CD14-positive monocyte (primary cell): ENCODE data around the gene IL5RA. TPM values are rescaled to one million over a fixed set of nuclear protein-coding genes. Genes with fewer than 3 reads are reported as not detected.

Source experiments
- DNase-seq, 3 donors: peaks; one replicate each; pipeline ENCODE4 v3.0.0-alpha.2; 2011 to 2022
- H2AFZ ChIP-seq: 2 replicates; pipeline ENCODE4 v1.6.0; 2012; ENCODE audit warnings: mild to moderate bottlenecking, low read depth, low read length, inconsistent platforms; ENCODE audit not compliant: insufficient read depth, poor library complexity, severe bottlenecking
- H3K27ac ChIP-seq, 2 donors: 1 replicate in 1 of 2; 2 replicates in 1 of 2; pipeline ENCODE4 v1.5.1; 2012 to 2013; ENCODE audit warnings: low read length in 2 of 2, control low read depth in 1 of 2, inconsistent platforms in 1 of 2, low read depth in 1 of 2, mild to moderate bottlenecking in 1 of 2
- H3K27me3 ChIP-seq, 2 donors: one replicate each; pipeline versions ENCODE4 v1.6.0 to v1.6.1; 2011 to 2013; ENCODE audit warnings: low read length in 2 of 2; ENCODE audit not compliant: control insufficient read depth in 2 of 2, insufficient read depth in 2 of 2
- H3K36me3 ChIP-seq, 2 donors: replicated peaks in 1 of 2; 1 replicate in 1 of 2; 2 replicates in 1 of 2; pipeline versions ENCODE4 v1.5.1 to v1.6.1; 2012 to 2013; ENCODE audit warnings: low read length in 2 of 2, control low read depth in 1 of 2, inconsistent platforms in 1 of 2, mild to moderate bottlenecking in 1 of 2; ENCODE audit not compliant: insufficient read depth in 2 of 2, control insufficient read depth in 1 of 2
- H3K4me1 ChIP-seq, 2 donors: 1 replicate in 1 of 2; 2 replicates in 1 of 2; pipeline versions ENCODE4 v1.5.1 to v1.6.1; 2012 to 2013; ENCODE audit warnings: low read length in 2 of 2, control low read depth in 1 of 2, inconsistent platforms in 1 of 2, mild to moderate bottlenecking in 1 of 2, moderate library complexity in 1 of 2; ENCODE audit not compliant: insufficient read depth in 2 of 2, control insufficient read depth in 1 of 2
- H3K4me2 ChIP-seq: replicated peaks from 2 replicates; pipeline ENCODE3; 2012; ENCODE audit warnings: low read length, moderate library complexity, mild to moderate bottlenecking; ENCODE audit not compliant: poor library complexity, severe bottlenecking; ENCODE audit errors: extremely low read depth
- H3K4me3 ChIP-seq, 3 experiments: fragments of 200-600 bp in 1 of 3; sonication (generic) in 1 of 3; replicated peaks in 1 of 3; 1 replicate in 2 of 3; 2 replicates in 1 of 3; pipeline ENCODE4 v1.5.1; 2011 to 2013; ENCODE audit warnings: low read length in 3 of 3, mild to moderate bottlenecking in 3 of 3, control low read depth in 2 of 3, low read depth in 2 of 3, inconsistent platforms in 1 of 3, moderate library complexity in 1 of 3
- H3K79me2 ChIP-seq: 2 replicates; pipeline ENCODE4 v1.6.0; 2012; ENCODE audit warnings: mild to moderate bottlenecking, control low read depth, inconsistent platforms, low read length, moderate library complexity; ENCODE audit not compliant: insufficient read depth
- H3K9ac ChIP-seq: 2 replicates; pipeline ENCODE4 v1.6.0; 2017; ENCODE audit warnings: low read length, mild to moderate bottlenecking; ENCODE audit not compliant: insufficient read depth, poor library complexity, severe bottlenecking
- H3K9me3 ChIP-seq, 2 donors: replicated peaks in 1 of 2; 1 replicate in 1 of 2; 2 replicates in 1 of 2; pipeline versions ENCODE4 v1.5.1 to v1.6.1; 2012 to 2013; ENCODE audit warnings: low read length in 2 of 2, control low read depth in 1 of 2; ENCODE audit not compliant: control insufficient read depth in 1 of 2, insufficient read depth in 1 of 2
- H4K20me1 ChIP-seq: 2 replicates; pipeline ENCODE4 v1.6.0; 2012; ENCODE audit warnings: mild to moderate bottlenecking, low read length, control low read depth, moderate library complexity; ENCODE audit not compliant: insufficient read depth
- H3K27ac Mint-ChIP-seq, 7 donors: one replicate each; pipeline ENCODE4 v1.8.0; 2020; ENCODE audit warnings: mild to moderate bottlenecking in 7 of 7, mixed read lengths in 7 of 7, moderate library complexity in 6 of 7, inconsistent platforms in 2 of 7
- H3K27me3 Mint-ChIP-seq, 3 donors: one replicate each; pipeline ENCODE4 v1.8.0; 2021 to 2022; ENCODE audit warnings: low read depth in 3 of 3, mild to moderate bottlenecking in 3 of 3, mixed read lengths in 3 of 3, moderate library complexity in 3 of 3, inconsistent platforms in 1 of 3
- H3K36me3 Mint-ChIP-seq, 2 donors: one replicate each; pipeline ENCODE4 v1.8.0; 2020; ENCODE audit warnings: mixed read lengths in 2 of 2, inconsistent platforms in 1 of 2, mild to moderate bottlenecking in 1 of 2
- H3K4me1 Mint-ChIP-seq: one replicate; pipeline ENCODE4 v1.8.0; 2020; ENCODE audit warnings: mild to moderate bottlenecking, mixed read lengths
- H3K4me3 Mint-ChIP-seq, 2 donors: one replicate each; pipeline ENCODE4 v1.8.0; 2020; ENCODE audit warnings: mild to moderate bottlenecking in 2 of 2, mixed read lengths in 2 of 2, moderate library complexity in 1 of 2
- H3K9me3 Mint-ChIP-seq, 7 donors: one replicate each; pipeline ENCODE4 v1.8.0; 2020 to 2022; ENCODE audit warnings: mixed read lengths in 7 of 7, mild to moderate bottlenecking in 6 of 7, moderate library complexity in 6 of 7, inconsistent platforms in 2 of 7
- WGBS: methylation state at CpG from one replicate; pipeline ENCODE4 v1.1.5; 2013; ENCODE audit warnings: missing lambda C conversion rate; ENCODE audit not compliant: insufficient coverage; 5-methylcytosine and 5-hydroxymethylcytosine counted together
- intact Hi-C, 2 donors: fragments of 100-400 bp; cut with micrococcal nuclease; formaldehyde crosslinking; loops; one replicate each; pipeline versions ENCODE4 v1.15.0 to v1.15.1; 2023
- polyA plus RNA-seq, 3 donors: library from polyadenylated mRNA; depleted of rRNA in 1 of 3; unstranded in 2 of 3; stranded (reverse) in 1 of 3; fragments of 300-500 nt in 2 of 3; fragments of >200 nt in 1 of 3; fragmentation: Illumina TruSeq in 2 of 3; gene quantifications; 1 replicate in 2 of 3; 2 replicates in 1 of 3; pipeline ENCODE4 v1.2.3, GENCODE V29; 2012 to 2021
- TF ChIP-seq, protein P1 (sequence below): fragments of 200-600 bp; IDR thresholded peaks from one replicate; pipeline ENCODE4 v1.8.0; 2022; ENCODE audit warnings: antibody characterized with exemption, mild to moderate bottlenecking

Gene IL5RA
- polyA plus RNA-seq, 3 donors, result not detected

GRCh38 chr3:3107181-3107580 is 3.0 kb downstream of the IL5RA start:
- Mint-ChIP-seq H3K27ac (no peak overlapping the region), H3K9me3 (peaks cover 0 to 2% (median 0%) of the 10 kb centered on the region in 7 donors)
- H3K9ac ChIP-seq, result no peak overlapping the region

DNA sequence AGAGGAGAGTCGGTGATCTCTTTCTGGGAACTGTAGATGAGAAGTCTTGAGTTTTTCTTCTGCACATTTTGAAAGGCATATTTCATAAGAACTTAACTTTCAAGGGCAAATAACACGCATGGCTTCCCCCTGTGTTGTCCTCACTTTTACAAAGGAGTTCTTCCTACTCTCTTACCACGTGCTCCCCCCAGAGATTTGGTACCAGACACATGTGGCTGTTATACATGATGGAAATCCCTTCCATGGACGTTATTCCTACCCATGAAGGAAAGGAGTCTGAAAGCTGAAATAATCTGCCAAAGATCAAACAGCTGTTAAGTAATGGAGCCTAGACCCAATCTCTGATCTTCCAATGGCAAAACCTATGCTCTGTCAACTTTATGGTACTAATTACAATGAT is 4.4 kb downstream of the IL5RA start:
- no peak overlapping the region for H3K4me3 Mint-ChIP-seq
- Histone ChIP-seq H3K27me3 (no peaks in the 10 kb centered on the region), H3K27ac (no peak overlapping the region), H3K9me3 (no peaks in the 10 kb centered on the region), H3K4me3 (no peak overlapping the region), H3K79me2 (no peaks in the 10 kb centered on the region), H3K4me1 (no peaks in the 10 kb centered on the region), H3K4me2 (no peak overlapping the region), H4K20me1 (no peaks in the 10 kb centered on the region), H3K36me3 (no peaks in the 10 kb centered on the region), H2AFZ (no peak overlapping the region), H3K9ac (no peak overlapping the region)
- no peak overlapping the region for H3K27ac Mint-ChIP-seq
- intact Hi-C loops, result no loop called here
- H3K36me3 Mint-ChIP-seq, result no peaks in the 10 kb centered on the region
- no peak for DNase-seq
- TF ChIP-seq, protein P1, sequence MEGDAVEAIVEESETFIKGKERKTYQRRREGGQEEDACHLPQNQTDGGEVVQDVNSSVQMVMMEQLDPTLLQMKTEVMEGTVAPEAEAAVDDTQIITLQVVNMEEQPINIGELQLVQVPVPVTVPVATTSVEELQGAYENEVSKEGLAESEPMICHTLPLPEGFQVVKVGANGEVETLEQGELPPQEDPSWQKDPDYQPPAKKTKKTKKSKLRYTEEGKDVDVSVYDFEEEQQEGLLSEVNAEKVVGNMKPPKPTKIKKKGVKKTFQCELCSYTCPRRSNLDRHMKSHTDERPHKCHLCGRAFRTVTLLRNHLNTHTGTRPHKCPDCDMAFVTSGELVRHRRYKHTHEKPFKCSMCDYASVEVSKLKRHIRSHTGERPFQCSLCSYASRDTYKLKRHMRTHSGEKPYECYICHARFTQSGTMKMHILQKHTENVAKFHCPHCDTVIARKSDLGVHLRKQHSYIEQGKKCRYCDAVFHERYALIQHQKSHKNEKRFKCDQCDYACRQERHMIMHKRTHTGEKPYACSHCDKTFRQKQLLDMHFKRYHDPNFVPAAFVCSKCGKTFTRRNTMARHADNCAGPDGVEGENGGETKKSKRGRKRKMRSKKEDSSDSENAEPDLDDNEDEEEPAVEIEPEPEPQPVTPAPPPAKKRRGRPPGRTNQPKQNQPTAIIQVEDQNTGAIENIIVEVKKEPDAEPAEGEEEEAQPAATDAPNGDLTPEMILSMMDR, result no peak
- peaks cover 2% of the 10 kb centered on the region for H3K4me1 Mint-ChIP-seq
- peaks cover 0 to under 1% (median 0%) of the 10 kb centered on the region in 7 donors for H3K9me3 Mint-ChIP-seq
- no CpG with 5 or more reads among the region's 4 CpGs for WGBS
- H3K27me3 Mint-ChIP-seq, result peaks cover 2 to 7% (median 5%) of the 10 kb centered on the region in 3 donors

More at GRCh38 chr3:3107181-3107580, 3.0 kb downstream of the IL5RA start:
- Mint-ChIP-seq H3K4me1 (peaks cover 5% of the 10 kb centered on the region), H3K36me3 (no peaks in the 10 kb centered on the region), H3K4me3 (no peak overlapping the region), H3K27me3 (peaks cover 2 to 5% (median 4%) of the 10 kb centered on the region in 3 donors)
- H3K4me1 ChIP-seq, result no peaks in the 10 kb centered on the region
- no CpG with 5 or more reads among the region's 3 CpGs for WGBS
- no peak overlapping the region for H3K27ac ChIP-seq
- DNase-seq, result no peak
- no peaks in the 10 kb centered on the region for H3K79me2 ChIP-seq
- no peaks in the 10 kb centered on the region for H3K36me3 ChIP-seq
- H2AFZ ChIP-seq, result no peak overlapping the region
- no peaks in the 10 kb centered on the region for H4K20me1 ChIP-seq
- no peaks in the 10 kb centered on the region for H3K27me3 ChIP-seq
- H3K4me3 ChIP-seq, result no peak overlapping the region
- H3K9me3 ChIP-seq, result no peaks in the 10 kb centered on the region
- no peak overlapping the region for H3K4me2 ChIP-seq
- TF ChIP-seq, protein P1, result no peak
- intact Hi-C loops, result no loop called here
